Neural cell (in vitro differentiated cells): ENCODE data around the gene ZHX3.

Experiments
- CTCF ChIP-seq: fragments of 450-650 bp; IDR thresholded peaks from 2 replicates; pipeline ENCODE4 v1.5.1; 2014; ENCODE audit warnings: antibody characterized with exemption, mild to moderate bottlenecking, moderate library complexity; ENCODE audit not compliant: poor library complexity, severe bottlenecking
- EZH2 ChIP-seq: fragments of 200-600, 300-800 bp; shearing (Covaris generic), sonication (generic); IDR thresholded peaks from 2 replicates; pipeline ENCODE4 v1.6.1; 2014; ENCODE audit warnings: antibody characterized with exemption, low read length, borderline replicate concordance, mild to moderate bottlenecking; ENCODE audit not compliant: insufficient read depth, poor library complexity, severe bottlenecking
- POLR2AphosphoS5 ChIP-seq: IDR thresholded peaks from 2 replicates; pipeline ENCODE4 v1.6.1; 2012
- TAF1 ChIP-seq: IDR thresholded peaks from 2 replicates; pipeline ENCODE4 v1.6.1; 2012; ENCODE audit warnings: low read depth

GRCh38 chr20:41135187-41135887, 182.2 kb downstream of the ZHX3 start:
- TF ChIP-seq CTCF (peak; percentile 38), POLR2AphosphoS5 (no peak), TAF1 (no peak), EZH2 (no peak)
